Stimulated activated naive B cell treated with anti-CD40 and anti-IgM and Interleukin-4, amounts not matched to agents 10 μg/mL and 1 μg/mL and 100 μg/mL, for 72 hours (primary cell): ENCODE results near the gene VMO1.

Source experiments
- ATAC-seq, 2 donors: fragments of 150-1000 bp; cut with Tn5 transposase; replicated peaks; 2 replicates each; pipeline ENCODE4 v1.10.0; 2021; ENCODE audit warnings: moderate library complexity in 1 of 2
- DNase-seq: peaks from one replicate; pipeline ENCODE4 v3.0.0; 2021
- H3K27ac Mint-ChIP-seq: one replicate; pipeline ENCODE4 v1.8.0; 2022; ENCODE audit warnings: mild to moderate bottlenecking, mixed read lengths
- H3K27me3 Mint-ChIP-seq, 2 donors: one replicate each; pipeline ENCODE4 v1.8.0; 2022; ENCODE audit warnings: mixed read lengths in 2 of 2
- H3K36me3 Mint-ChIP-seq, 2 donors: one replicate each; pipeline ENCODE4 v1.8.0; 2022; ENCODE audit warnings: mixed read lengths in 2 of 2, mild to moderate bottlenecking in 1 of 2
- H3K4me1 Mint-ChIP-seq, 2 donors: one replicate each; pipeline ENCODE4 v1.8.0; 2022; ENCODE audit warnings: mixed read lengths in 2 of 2, mild to moderate bottlenecking in 1 of 2
- H3K4me3 Mint-ChIP-seq, 2 donors: one replicate each; pipeline ENCODE4 v1.8.0; 2022; ENCODE audit warnings: mild to moderate bottlenecking in 2 of 2, mixed read lengths in 2 of 2, moderate library complexity in 1 of 2
- H3K9me3 Mint-ChIP-seq, 2 donors: one replicate each; pipeline ENCODE4 v1.8.0; 2022; ENCODE audit warnings: mixed read lengths in 2 of 2, mild to moderate bottlenecking in 1 of 2

Gene VMO1

DNA sequence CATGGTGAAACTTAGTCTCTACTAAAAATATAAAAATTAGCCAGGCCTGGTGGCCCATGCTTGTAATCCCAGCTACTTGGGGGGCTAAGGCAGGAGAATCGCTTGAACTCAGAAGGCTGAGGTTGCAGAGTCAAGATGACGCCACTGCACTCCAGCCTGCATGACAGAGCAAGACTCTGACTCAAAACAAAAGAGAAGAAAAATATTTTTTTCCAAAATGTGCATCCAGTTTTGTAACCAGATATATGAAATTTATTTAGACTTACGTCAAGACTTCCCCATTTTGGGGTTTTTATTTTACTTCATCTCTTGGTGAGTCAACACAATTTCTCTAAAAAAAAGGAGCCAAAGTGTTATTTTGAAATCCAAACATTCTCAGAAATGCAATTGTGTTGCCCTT lies 20.0 kb downstream of the VMO1 start:
- Mint-ChIP-seq H3K27ac (no peak overlapping the region), H3K27me3 (peaks cover 12 to 15% of the 10 kb centered on the region in 2 donors), H3K9me3 (no peaks in the 10 kb centered on the region), H3K4me1 (peaks cover 0 to 5% of the 10 kb centered on the region in 2 donors), H3K4me3 (no peak overlapping the region), H3K36me3 (no peaks in the 10 kb centered on the region)
- DNase-seq (no peak), ATAC-seq (peak; percentile 19 to 47)

DNA sequence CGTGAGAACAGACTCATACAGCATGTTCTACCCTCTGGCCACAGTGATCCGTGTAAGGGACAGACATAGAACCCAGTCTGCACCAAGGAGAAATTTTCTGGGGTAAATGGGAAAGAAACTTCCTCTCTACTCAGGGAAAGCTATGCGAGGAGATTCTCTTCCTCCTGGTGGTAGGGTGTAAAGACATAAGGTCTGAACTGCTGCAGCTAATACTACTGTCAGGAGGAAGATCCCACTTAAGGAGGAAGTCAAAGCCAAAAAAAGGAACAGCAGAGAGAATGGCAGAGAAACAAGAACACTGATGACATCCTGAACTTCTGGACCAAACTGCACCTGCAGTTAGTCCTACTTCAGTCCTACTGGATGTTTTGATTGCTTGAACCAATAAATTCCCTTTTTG lies 21.6 kb downstream of the VMO1 start:
- ATAC-seq: no peak

DNA sequence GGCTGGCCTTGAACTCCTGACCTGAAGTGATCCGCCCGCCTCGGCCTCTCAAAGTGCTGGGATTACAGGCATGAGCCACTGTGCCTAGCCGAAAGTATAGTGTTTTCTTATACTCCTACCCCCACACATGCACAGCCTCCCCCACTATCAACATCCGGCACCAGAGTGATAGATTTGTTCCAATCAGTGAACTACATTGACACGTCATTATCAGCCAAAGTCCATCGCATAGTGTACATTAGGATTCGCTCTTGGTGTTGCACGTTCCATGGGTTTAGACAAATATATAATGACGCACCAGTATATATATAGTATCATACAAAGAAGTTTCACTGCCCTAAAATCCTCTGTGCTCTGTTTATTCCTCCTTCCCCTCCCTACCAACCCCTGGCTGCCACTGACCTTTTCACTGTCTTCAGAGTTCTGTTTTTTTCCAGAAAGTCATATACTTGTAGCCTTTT lies 26.4 kb downstream of the VMO1 start:
- peaks cover 7 to 10% of the 10 kb centered on the region in 2 donors for H3K4me1 Mint-ChIP-seq
- no peaks in the 10 kb centered on the region for H3K36me3 Mint-ChIP-seq
- H3K4me3 Mint-ChIP-seq: no peak overlapping the region
- no peak for DNase-seq
- peaks cover 19 to 21% of the 10 kb centered on the region in 2 donors for H3K27me3 Mint-ChIP-seq
- peak; percentile 42 to 64 for ATAC-seq
- H3K9me3 Mint-ChIP-seq: no peaks in the 10 kb centered on the region
- no peak overlapping the region for H3K27ac Mint-ChIP-seq

More for the DNA sequence above, 21.6 kb downstream of the VMO1 start:
- H3K27ac Mint-ChIP-seq: no peak overlapping the region
- no peaks in the 10 kb centered on the region for H3K36me3 Mint-ChIP-seq
- peaks cover 10 to 14% of the 10 kb centered on the region in 2 donors for H3K27me3 Mint-ChIP-seq
- H3K4me1 Mint-ChIP-seq: peaks cover 7 to 10% of the 10 kb centered on the region in 2 donors
- H3K4me3 Mint-ChIP-seq: no peak overlapping the region
- DNase-seq: no peak
- no peaks in the 10 kb centered on the region for H3K9me3 Mint-ChIP-seq

DNA sequence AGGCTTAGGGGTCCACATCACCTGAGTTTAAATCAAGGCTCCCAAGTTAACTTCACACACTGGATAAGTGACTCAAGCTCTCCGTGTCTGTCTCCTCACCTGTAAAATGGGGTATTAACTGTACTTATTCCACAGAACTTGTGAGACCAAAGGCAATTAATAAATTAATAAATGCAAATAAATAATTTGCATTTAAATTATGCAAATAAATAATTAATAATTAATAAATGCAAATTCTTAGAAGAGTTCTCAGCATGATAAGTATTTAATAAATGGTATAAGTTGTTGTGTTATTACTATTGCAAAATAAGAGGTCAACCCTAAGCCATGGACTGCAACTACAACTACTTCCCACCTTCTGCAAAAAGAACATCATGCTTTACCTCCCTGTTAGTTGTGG lies 32.8 kb downstream of the VMO1 start:
- ATAC-seq (no peak), DNase-seq (no peak)
- no peak overlapping the region for H3K4me3 Mint-ChIP-seq
- peaks cover 29 to 55% of the 10 kb centered on the region in 2 donors for H3K27me3 Mint-ChIP-seq
- H3K4me1 Mint-ChIP-seq: peaks cover 3 to 4% of the 10 kb centered on the region in 2 donors
- H3K9me3 Mint-ChIP-seq: no peaks in the 10 kb centered on the region
- H3K27ac Mint-ChIP-seq: no peak overlapping the region
- H3K36me3 Mint-ChIP-seq: no peaks in the 10 kb centered on the region

DNA sequence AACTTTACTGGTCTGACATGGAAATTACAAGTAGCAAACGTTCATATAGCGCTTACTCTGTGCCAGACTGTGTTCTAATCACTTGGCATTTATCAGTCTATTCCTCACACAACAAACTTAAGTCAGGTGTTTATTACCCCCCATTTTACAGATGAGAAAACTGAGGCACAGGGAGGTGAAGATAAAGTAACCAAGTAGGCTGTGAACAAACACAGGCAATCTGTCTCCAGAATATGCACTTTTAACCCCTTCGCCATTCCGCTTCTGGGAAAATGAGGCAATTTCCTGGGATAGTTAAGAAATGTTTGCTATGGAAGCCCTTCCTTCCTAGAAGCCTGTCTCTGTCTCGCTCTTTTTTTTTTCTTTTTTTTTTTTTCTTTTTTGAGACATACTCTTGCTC lies 34.2 kb downstream of the VMO1 start:
- ATAC-seq (no peak), DNase-seq (no peak)
- no peaks in the 10 kb centered on the region for H3K9me3 Mint-ChIP-seq
- H3K27me3 Mint-ChIP-seq: peaks cover 30 to 54% of the 10 kb centered on the region in 2 donors
- no peaks in the 10 kb centered on the region for H3K36me3 Mint-ChIP-seq
- H3K4me1 Mint-ChIP-seq: peaks cover 10 to 13% of the 10 kb centered on the region in 2 donors
- H3K27ac Mint-ChIP-seq: no peak overlapping the region
- H3K4me3 Mint-ChIP-seq: no peak overlapping the region

DNA sequence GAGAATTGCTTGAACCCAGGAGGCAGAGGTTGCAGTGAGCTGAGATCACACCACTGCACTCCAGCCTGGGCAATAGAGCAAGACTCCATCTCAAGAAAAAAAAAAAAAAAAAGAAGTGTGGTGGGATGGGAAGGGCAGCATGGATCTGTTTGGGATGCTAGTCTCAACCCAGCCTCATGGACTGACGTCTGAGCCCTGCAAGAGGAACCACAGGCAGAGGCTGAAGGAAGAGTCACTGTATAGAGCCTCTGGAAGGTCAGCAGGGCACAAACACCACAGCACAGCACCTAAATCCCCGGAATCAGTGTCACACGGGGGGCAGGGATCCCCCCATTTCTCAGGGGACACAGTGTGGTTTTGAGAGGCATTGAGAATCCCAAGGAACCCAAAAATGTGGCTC lies 35.6 kb downstream of the VMO1 start:
- no peaks in the 10 kb centered on the region for H3K36me3 Mint-ChIP-seq
- H3K4me1 Mint-ChIP-seq: peaks cover 10 to 14% of the 10 kb centered on the region in 2 donors
- no peak for ATAC-seq
- no peak overlapping the region for H3K27ac Mint-ChIP-seq
- peaks cover 35 to 60% of the 10 kb centered on the region in 2 donors for H3K27me3 Mint-ChIP-seq
- no peak overlapping the region for H3K4me3 Mint-ChIP-seq
- no peaks in the 10 kb centered on the region for H3K9me3 Mint-ChIP-seq
- DNase-seq: no peak

DNA sequence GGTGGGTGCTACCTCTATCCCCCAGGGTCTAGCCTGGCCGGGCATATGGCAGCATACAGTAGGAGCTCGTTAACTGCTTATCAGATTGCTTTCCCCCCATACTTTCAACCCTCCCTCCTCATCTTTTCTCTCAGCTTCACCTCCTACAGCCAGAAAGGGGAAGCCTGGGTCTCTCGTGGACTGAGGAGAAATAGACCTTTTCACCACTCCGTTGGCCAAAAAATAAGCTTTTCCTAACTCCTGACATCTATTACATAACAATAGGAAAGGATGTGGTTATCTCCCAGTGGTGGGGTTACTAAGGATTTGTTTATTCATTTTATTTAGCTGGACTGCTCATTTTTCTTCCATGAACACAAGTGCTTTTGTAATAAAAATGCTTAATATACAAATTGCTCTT lies 37.5 kb downstream of the VMO1 start:
- H3K9me3 Mint-ChIP-seq: no peaks in the 10 kb centered on the region
- H3K4me1 Mint-ChIP-seq: peaks cover 15 to 25% of the 10 kb centered on the region in 2 donors
- no peak overlapping the region for H3K27ac Mint-ChIP-seq
- peaks cover 38 to 65% of the 10 kb centered on the region in 2 donors for H3K27me3 Mint-ChIP-seq
- H3K4me3 Mint-ChIP-seq: peak overlapping the region; percentile 5 to 22
- no peak for DNase-seq
- no peaks in the 10 kb centered on the region for H3K36me3 Mint-ChIP-seq
- ATAC-seq: no peak

DNA sequence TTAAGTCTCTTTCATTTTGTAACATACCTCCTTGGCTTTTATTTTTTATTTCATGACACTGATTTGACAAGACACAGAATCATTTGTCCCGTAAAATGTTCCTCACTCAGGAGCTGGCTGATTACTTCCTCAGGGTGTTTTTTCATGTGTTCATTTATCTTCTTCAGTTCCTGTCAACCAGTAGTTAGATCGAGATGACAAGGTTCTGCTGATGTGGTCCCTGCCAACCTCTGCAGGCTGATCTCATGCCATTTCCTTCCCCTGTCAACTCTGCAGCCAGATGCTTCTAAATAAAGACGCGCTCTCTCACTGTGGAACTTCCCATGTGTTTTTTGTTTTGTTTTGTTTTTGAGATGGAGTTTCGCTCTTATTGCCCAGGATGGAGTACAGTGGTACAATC lies 38.3 kb downstream of the VMO1 start:
- Mint-ChIP-seq H3K27me3 (peaks cover 45 to 69% of the 10 kb centered on the region in 2 donors), H3K4me3 (peak overlapping the region; percentile 50 to 63), H3K4me1 (peaks cover 15 to 32% of the 10 kb centered on the region in 2 donors), H3K27ac (peak overlapping the region; percentile 52), H3K36me3 (no peaks in the 10 kb centered on the region), H3K9me3 (no peaks in the 10 kb centered on the region)
- DNase-seq: no peak
- ATAC-seq: peak; percentile 89 to 92

DNA sequence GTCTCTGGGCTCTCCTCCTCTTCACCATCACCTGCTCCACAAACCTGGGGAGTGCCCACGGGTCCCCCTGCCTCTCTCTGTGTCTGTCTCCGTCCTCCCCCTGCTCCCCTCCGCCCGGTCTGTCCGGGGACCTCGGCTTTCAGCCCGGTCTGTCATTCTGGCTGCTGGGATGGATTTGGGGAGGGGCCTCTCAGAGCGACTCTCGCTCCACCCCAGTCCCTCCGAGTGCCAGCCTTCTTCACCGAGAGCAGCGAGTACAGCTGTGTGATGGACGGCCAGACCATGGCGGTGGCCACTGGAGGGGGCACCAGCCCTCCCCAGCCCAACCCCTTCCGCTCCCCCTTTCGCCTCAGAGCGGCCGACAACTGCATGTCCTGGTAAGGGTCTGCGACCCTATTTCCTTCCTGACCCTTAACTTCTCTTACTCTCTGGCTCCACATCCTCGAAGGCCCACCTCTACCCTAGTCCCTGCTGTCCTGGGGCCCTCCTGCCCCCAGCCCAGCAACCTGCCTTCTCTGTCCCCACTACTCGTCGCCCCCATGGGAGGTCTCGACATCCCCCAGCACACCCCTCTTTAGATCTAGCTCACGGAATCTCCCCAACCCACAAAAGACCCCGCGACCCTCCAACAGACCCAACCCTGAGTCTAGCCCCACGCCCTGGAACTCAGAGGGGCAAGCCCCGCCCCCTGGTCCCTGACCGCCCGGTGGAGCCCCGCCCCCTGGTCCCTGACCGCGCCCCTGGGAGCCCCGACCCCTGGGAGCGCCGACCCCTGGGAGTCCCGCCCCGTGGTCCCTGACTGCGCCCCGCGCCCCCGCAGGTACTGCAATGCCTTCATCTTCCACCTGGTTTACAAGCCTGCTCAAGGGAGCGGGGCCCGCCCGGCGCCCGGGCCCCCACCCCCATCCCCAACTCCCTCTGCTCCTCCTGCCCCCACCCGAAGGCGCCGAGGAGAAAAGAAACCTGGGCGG lies 40.9 kb downstream of the VMO1 start:
- no peaks in the 10 kb centered on the region for H3K36me3 Mint-ChIP-seq

DNA sequence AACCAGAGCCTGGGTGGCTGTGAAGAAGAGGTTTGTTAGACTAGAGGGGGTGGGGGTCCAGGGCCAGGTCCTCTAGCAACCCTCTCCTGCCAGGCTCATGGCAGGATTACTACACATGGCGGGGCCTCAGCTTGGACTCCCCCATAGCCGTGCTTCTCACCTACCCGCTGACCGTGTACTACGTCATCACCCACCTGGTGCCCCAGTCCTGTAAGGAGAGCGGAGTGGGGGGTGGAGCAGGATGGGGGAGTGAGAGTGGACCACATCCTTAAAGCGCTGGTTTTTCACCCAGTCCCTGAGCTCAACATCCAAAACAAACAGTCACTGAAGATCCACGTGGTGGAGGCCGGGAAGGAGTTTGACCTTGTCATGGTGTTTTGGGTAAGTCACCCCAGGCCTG lies 42.3 kb downstream of the VMO1 start:
- no peaks in the 10 kb centered on the region for H3K9me3 Mint-ChIP-seq
- no peak overlapping the region for H3K27ac Mint-ChIP-seq
- ATAC-seq (no peak), DNase-seq (no peak)
- peaks cover 27 to 49% of the 10 kb centered on the region in 2 donors for H3K4me1 Mint-ChIP-seq
- H3K27me3 Mint-ChIP-seq: peaks cover 58 to 61% of the 10 kb centered on the region in 2 donors
- no peaks in the 10 kb centered on the region for H3K36me3 Mint-ChIP-seq
- H3K4me3 Mint-ChIP-seq: no peak overlapping the region

More for the DNA sequence above, 40.9 kb downstream of the VMO1 start:
- Mint-ChIP-seq H3K27ac (no peak overlapping the region), H3K9me3 (no peaks in the 10 kb centered on the region), H3K27me3 (peaks cover 64% of the 10 kb centered on the region in 2 donors), H3K4me1 (peaks cover 21 to 41% of the 10 kb centered on the region in 2 donors), H3K4me3 (peak overlapping the region in 1 of 2 donors; percentile 47)
- ATAC-seq (no peak), DNase-seq (no peak)

DNA sequence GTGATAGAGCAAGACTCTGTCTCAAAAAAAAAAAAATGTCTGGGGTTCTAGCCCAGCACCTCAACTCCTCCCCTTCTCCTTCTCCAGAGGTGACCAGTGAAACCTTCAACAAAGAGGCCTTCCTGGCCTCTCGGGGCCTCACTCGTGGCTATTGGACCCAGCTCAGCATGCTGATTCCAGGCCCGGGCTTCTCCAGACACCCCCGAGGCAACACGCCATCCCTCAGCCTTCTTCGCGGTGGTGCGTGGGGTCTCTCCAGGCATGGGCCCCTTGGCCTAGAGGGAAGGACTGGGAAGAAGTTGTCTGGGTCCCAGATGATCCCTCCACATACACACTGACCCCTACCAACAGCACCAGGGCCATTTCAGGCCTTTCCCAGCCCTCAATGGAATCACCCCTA lies 42.9 kb downstream of the VMO1 start:
- H3K27me3 Mint-ChIP-seq: peaks cover 51 to 54% of the 10 kb centered on the region in 2 donors

DNA sequence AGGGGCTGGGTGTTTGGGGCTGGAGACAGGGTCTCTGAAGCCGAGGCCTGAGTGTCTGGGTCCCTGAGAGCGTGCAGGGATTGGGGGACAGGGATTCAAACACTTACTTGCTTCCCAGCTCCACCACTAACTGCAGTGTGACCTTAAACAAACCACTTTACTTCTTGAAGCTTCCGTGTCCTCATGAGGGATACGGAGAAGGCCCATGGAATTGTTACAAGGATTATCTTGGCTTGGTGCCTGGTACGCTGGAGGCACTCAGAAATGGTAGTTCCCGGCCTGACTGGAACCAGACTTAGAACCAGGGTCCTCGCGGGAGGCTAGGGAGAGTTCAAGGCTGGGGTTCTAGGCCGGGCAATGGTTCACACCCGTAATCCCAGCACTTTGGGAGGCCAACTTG lies 43.5 kb downstream of the VMO1 start:
- no peaks in the 10 kb centered on the region for H3K36me3 Mint-ChIP-seq
- DNase-seq (no peak), ATAC-seq (no peak)
- H3K27ac Mint-ChIP-seq: no peak overlapping the region
- peaks cover 26 to 46% of the 10 kb centered on the region in 2 donors for H3K4me1 Mint-ChIP-seq
- H3K9me3 Mint-ChIP-seq: no peaks in the 10 kb centered on the region
- no peak overlapping the region for H3K4me3 Mint-ChIP-seq
- H3K27me3 Mint-ChIP-seq: peaks cover 45 to 48% of the 10 kb centered on the region in 2 donors

More for the DNA sequence above, 42.9 kb downstream of the VMO1 start:
- H3K9me3 Mint-ChIP-seq: no peaks in the 10 kb centered on the region
- no peak overlapping the region for H3K4me3 Mint-ChIP-seq
- DNase-seq (no peak), ATAC-seq (no peak)
- peaks cover 29 to 50% of the 10 kb centered on the region in 2 donors for H3K4me1 Mint-ChIP-seq
- H3K36me3 Mint-ChIP-seq: no peaks in the 10 kb centered on the region
- H3K27ac Mint-ChIP-seq: no peak overlapping the region

DNA sequence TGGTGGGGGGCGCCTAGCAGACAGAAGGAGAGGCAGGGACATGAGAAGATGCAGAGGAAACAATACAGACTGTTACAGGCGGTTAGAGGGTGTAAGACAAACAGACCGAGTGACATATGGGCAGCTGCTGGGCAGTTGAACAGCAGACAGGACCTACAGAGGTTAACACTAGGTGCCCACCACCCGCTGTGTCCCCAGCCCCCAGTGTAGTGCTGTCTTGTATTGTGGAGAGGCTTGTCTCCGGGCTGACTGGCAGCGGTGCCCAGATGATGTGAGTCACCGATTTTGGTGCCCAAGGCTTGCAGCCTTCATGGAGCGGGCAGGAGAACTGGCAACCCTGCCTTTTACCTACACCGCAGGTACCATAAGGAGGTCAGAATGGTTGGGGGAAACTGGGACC lies 44.0 kb downstream of the VMO1 start:
- Mint-ChIP-seq H3K4me1 (peaks cover 26 to 44% of the 10 kb centered on the region in 2 donors), H3K9me3 (no peaks in the 10 kb centered on the region), H3K27me3 (peaks cover 44 to 48% of the 10 kb centered on the region in 2 donors), H3K27ac (no peak overlapping the region), H3K36me3 (no peaks in the 10 kb centered on the region), H3K4me3 (peak overlapping the region in 1 of 2 donors; percentile 10)
- ATAC-seq (no peak), DNase-seq (no peak)

DNA sequence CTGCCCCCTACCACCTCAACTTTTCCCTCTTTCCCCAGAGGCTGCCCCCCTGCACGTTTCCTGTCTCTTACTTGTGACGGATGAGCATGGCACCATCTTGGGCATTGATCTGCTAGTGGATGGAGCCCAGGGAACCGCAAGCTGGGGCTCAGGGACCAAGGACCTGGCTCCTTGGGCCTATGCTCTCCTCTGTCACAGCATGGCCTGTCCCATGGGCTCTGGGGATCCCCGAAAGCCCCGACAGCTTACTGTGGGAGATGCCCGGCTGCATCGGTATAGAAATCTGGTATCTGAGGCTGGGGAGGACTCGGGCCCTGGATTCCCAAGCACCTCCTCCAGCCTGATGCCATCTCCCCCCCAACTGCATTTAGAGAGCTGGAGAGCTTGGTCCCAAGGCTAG lies 44.6 kb downstream of the VMO1 start:
- H3K36me3 Mint-ChIP-seq: no peaks in the 10 kb centered on the region
- DNase-seq (no peak), ATAC-seq (no peak)
- peaks cover 40 to 45% of the 10 kb centered on the region in 2 donors for H3K27me3 Mint-ChIP-seq
- H3K9me3 Mint-ChIP-seq: no peaks in the 10 kb centered on the region
- no peak overlapping the region for H3K27ac Mint-ChIP-seq
- H3K4me3 Mint-ChIP-seq: no peak overlapping the region
- peaks cover 26 to 44% of the 10 kb centered on the region in 2 donors for H3K4me1 Mint-ChIP-seq

DNA sequence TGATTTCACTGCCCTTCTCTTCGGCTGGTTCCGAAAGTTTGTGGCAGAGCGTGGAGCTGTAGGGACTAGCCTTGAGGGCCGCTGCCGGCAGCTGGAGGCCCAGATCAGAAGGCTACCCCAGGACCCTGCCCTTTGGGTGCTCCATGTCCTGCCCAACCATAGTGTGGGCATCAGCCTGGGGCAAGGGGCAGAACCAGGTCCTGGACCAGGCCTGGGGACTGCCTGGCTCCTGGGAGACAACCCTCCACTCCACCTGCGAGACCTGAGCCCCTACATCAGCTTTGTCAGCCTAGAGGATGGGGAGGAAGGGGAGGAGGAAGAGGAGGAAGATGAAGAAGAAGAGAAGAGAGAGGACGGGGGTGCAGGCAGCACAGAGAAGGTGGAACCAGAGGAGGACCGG lies 45.6 kb downstream of the VMO1 start:
- no peak for ATAC-seq
- no peaks in the 10 kb centered on the region for H3K36me3 Mint-ChIP-seq
- peaks cover 30 to 51% of the 10 kb centered on the region in 2 donors for H3K4me1 Mint-ChIP-seq
- H3K27ac Mint-ChIP-seq: peak overlapping the region; percentile 43
- H3K27me3 Mint-ChIP-seq: peaks cover 36 to 43% of the 10 kb centered on the region in 2 donors
- H3K9me3 Mint-ChIP-seq: no peaks in the 10 kb centered on the region
- peak overlapping the region; percentile 76 to 77 for H3K4me3 Mint-ChIP-seq
- no peak for DNase-seq
